ENCODE data around the gene CCR8. TPM values are rescaled to one million over a fixed set of nuclear protein-coding genes. Genes with fewer than 3 reads are reported as not detected.

The CCR8 gene
- total RNA-seq, 1 donor from 2014 or later: not detected

Other genes starting within 250 kb of the CCR8 start
- gene GORASP1, start 222.1 kb upstream of the CCR8 start, total RNA-seq: 67.0 and 77.2 TPM in 2 replicates
- 1.6 and 6.5 TPM in 2 replicates for gene TTC21A, start 222.0 kb upstream of the CCR8 start, total RNA-seq
- gene CSRNP1, start 176.1 kb upstream of the CCR8 start, total RNA-seq: 28.0 and 34.8 TPM in 2 replicates
- not detected in 2 replicates for gene XIRP1, start 137.1 kb upstream of the CCR8 start, total RNA-seq
- not detected in 2 replicates for gene CX3CR1, start 49.7 kb upstream of the CCR8 start, total RNA-seq
- gene SLC25A38, start 53.7 kb downstream of the CCR8 start, total RNA-seq: 17.8 and 27.8 TPM in 2 replicates
- gene RPSA, start 77.0 kb downstream of the CCR8 start, total RNA-seq: 742 and 1,345 TPM in 2 replicates
- gene MOBP, start 138.0 kb downstream of the CCR8 start, total RNA-seq: 0.23 TPM in 1 of 2 replicates, not detected in the other

All from glomerular endothelial cell (primary cell).